ENCODE measurements around the gene SHFL.

DNA sequence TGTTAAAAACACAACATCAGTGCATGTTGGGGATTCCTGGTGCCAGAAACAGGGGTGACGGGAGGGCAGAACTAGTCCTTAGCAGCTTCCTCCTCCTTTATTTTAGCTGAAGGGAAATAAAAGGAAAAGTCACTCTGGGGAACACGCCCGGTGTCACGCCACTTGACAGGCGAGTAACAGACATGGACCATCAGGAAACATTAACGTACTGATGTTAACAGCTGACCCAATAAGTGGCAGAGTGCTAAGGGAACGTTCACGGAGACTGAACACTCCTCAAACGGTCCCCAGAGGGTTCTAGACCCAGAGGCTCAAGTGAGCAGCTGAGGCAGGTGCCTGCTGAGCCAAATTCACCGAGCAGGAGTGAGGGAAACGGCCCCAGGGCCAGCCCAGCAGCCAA, 47.5 kb downstream of the SHFL start:
- TF ChIP-seq SIN3A (IDR thresholded peaks at IDR 0.05; ENCODE audit: borderline replicate concordance, low read depth, low read length) (no peak), FOSL2 (IDR thresholded peaks at IDR 0.05; ENCODE audit: borderline replicate concordance, low read depth) (no peak), YY1 (IDR thresholded peaks at IDR 0.05; ENCODE audit: low read depth) (no peak), TCF12 (IDR thresholded peaks at IDR 0.05) (no peak), JUND (IDR thresholded peaks at IDR 0.05) (no peak), RXRA (IDR thresholded peaks at IDR 0.05; ENCODE audit: borderline replicate concordance, low read depth) (no peak), NRF1 (IDR thresholded peaks at IDR 0.05; ENCODE audit: low read depth, low read length) (no peak), POLR2AphosphoS5 (IDR thresholded peaks at IDR 0.05; ENCODE audit: low read depth, low read length) (no peak), FOXM1 (IDR thresholded peaks at IDR 0.05; ENCODE audit: low read depth) (no peak), CHD2 (IDR thresholded peaks at IDR 0.05; ENCODE audit: low read length, partially characterized antibody) (no peak)
- TF ChIP-seq, protein P1, sequence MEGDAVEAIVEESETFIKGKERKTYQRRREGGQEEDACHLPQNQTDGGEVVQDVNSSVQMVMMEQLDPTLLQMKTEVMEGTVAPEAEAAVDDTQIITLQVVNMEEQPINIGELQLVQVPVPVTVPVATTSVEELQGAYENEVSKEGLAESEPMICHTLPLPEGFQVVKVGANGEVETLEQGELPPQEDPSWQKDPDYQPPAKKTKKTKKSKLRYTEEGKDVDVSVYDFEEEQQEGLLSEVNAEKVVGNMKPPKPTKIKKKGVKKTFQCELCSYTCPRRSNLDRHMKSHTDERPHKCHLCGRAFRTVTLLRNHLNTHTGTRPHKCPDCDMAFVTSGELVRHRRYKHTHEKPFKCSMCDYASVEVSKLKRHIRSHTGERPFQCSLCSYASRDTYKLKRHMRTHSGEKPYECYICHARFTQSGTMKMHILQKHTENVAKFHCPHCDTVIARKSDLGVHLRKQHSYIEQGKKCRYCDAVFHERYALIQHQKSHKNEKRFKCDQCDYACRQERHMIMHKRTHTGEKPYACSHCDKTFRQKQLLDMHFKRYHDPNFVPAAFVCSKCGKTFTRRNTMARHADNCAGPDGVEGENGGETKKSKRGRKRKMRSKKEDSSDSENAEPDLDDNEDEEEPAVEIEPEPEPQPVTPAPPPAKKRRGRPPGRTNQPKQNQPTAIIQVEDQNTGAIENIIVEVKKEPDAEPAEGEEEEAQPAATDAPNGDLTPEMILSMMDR (IDR thresholded peaks at IDR 0.05) = no peak
- TF ChIP-seq, protein P2, sequence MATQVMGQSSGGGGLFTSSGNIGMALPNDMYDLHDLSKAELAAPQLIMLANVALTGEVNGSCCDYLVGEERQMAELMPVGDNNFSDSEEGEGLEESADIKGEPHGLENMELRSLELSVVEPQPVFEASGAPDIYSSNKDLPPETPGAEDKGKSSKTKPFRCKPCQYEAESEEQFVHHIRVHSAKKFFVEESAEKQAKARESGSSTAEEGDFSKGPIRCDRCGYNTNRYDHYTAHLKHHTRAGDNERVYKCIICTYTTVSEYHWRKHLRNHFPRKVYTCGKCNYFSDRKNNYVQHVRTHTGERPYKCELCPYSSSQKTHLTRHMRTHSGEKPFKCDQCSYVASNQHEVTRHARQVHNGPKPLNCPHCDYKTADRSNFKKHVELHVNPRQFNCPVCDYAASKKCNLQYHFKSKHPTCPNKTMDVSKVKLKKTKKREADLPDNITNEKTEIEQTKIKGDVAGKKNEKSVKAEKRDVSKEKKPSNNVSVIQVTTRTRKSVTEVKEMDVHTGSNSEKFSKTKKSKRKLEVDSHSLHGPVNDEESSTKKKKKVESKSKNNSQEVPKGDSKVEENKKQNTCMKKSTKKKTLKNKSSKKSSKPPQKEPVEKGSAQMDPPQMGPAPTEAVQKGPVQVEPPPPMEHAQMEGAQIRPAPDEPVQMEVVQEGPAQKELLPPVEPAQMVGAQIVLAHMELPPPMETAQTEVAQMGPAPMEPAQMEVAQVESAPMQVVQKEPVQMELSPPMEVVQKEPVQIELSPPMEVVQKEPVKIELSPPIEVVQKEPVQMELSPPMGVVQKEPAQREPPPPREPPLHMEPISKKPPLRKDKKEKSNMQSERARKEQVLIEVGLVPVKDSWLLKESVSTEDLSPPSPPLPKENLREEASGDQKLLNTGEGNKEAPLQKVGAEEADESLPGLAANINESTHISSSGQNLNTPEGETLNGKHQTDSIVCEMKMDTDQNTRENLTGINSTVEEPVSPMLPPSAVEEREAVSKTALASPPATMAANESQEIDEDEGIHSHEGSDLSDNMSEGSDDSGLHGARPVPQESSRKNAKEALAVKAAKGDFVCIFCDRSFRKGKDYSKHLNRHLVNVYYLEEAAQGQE (IDR thresholded peaks at IDR 0.05; ENCODE audit: low read depth, low read length) = no peak
